ENCODE data around the gene GABARAPL2. TPM values are rescaled to one million over a fixed set of nuclear protein-coding genes. Genes with fewer than 3 reads are reported as not detected.

GABARAPL2 gene
- polyA plus RNA-seq, 1 experiment, result 89.8 TPM

GRCh38 chr16:75529056-75529905, 36.9 kb upstream of the GABARAPL2 start:
- Histone ChIP-seq H3K27ac (ENCODE audit: low read depth, low read length) (no peak overlapping the region), H3K4me3 (ENCODE audit: low read depth, low read length) (no peak overlapping the region), H3K9me3 (ENCODE audit: control insufficient read depth, insufficient read depth, low read length) (peaks cover 9% of the 10 kb centered on the region; the same call in 1 of the 2 replicates), H3K27me3 (ENCODE audit: control insufficient read depth, insufficient read depth, low read length) (peaks cover 11% of the 10 kb centered on the region)
- CTCF ChIA-PET, result interaction anchor here (3.4 kb wide), 1 partner anchor 12 kb away, joined by 13 read pairs; no protein-coding TSS in a partner anchor
- POLR2A ChIA-PET, result no interaction called here
- TF ChIP-seq CTCF (IDR thresholded peaks at IDR 0.05; ENCODE audit: low read depth, low read length), result no peak
- no peak for DNase-seq (ENCODE audit: low read depth, low spot score)

GRCh38 chr16:75529959-75530358, 36.2 kb upstream of the GABARAPL2 start:
- TF ChIP-seq CTCF (IDR thresholded peaks at IDR 0.05; ENCODE audit: low read depth, low read length), result no peak
- peaks cover 11% of the 10 kb centered on the region for H3K27me3 ChIP-seq (ENCODE audit: control insufficient read depth, insufficient read depth, low read length)
- H3K9me3 ChIP-seq (ENCODE audit: control insufficient read depth, insufficient read depth, low read length), result peaks cover 9% of the 10 kb centered on the region; the same call in 1 of the 2 replicates
- H3K4me3 ChIP-seq (ENCODE audit: low read depth, low read length), result no peak overlapping the region
- H3K27ac ChIP-seq (ENCODE audit: low read depth, low read length), result no peak overlapping the region
- ChIA-PET CTCF (no interaction called here), POLR2A (no interaction called here)
- DNase-seq (ENCODE audit: low read depth, low spot score), result no peak

- Histone ChIP-seq H3K9me3 (ENCODE audit: control insufficient read depth, insufficient read depth, low read length) (peaks cover 9% of the 10 kb centered on the region; the same call in 1 of the 2 replicates), H3K27ac (ENCODE audit: low read depth, low read length) (no peak overlapping the region), H3K27me3 (ENCODE audit: control insufficient read depth, insufficient read depth, low read length) (peaks cover 14% of the 10 kb centered on the region), H3K4me3 (ENCODE audit: low read depth, low read length) (no peak overlapping the region)
- no peak for DNase-seq (ENCODE audit: low read depth, low spot score)
- POLR2A ChIA-PET, result no interaction called here
- CTCF ChIA-PET, result interaction anchor here (1.0 to 2.0 kb wide), 2 partner anchors 15 to 67 kb away, joined by 4 to 13 read pairs; no protein-coding TSS in a partner anchor
- no peak for TF ChIP-seq CTCF (IDR thresholded peaks at IDR 0.05; ENCODE audit: low read depth, low read length)
Observed at GRCh38 chr16:75532142-75532765, 33.9 kb upstream of the GABARAPL2 start.

- peaks cover 14% of the 10 kb centered on the region for H3K27me3 ChIP-seq (ENCODE audit: control insufficient read depth, insufficient read depth, low read length)
- H3K4me3 ChIP-seq (ENCODE audit: low read depth, low read length), result no peak overlapping the region
- no peak for TF ChIP-seq CTCF (IDR thresholded peaks at IDR 0.05; ENCODE audit: low read depth, low read length)
- H3K27ac ChIP-seq (ENCODE audit: low read depth, low read length), result no peak overlapping the region
- ChIA-PET CTCF (interaction anchor here (1.0 to 2.0 kb wide), 2 partner anchors 15 to 68 kb away, joined by 4 to 13 read pairs; no protein-coding TSS in a partner anchor), POLR2A (no interaction called here)
- H3K9me3 ChIP-seq (ENCODE audit: control insufficient read depth, insufficient read depth, low read length), result peaks cover 9% of the 10 kb centered on the region; the same call in 1 of the 2 replicates
- DNase-seq (ENCODE audit: low read depth, low spot score), result no peak
Observed at GRCh38 chr16:75532791-75533190, 33.4 kb upstream of the GABARAPL2 start.
